Hepatocyte (in vitro differentiated cells): ENCODE results near the gene DOCK2. TPM values are rescaled to one million over a fixed set of nuclear protein-coding genes. Genes with fewer than 3 reads are reported as not detected.

Experiments used
- DNase-seq: peaks from one replicate; pipeline ENCODE4 v3.0.0-alpha.2; 2016; ENCODE audit warnings: low spot score
- H2AFZ ChIP-seq: fragments of 200-600 bp; sonication (generic); 2 replicates; pipeline ENCODE4 v1.6.0; 2016; ENCODE audit warnings: antibody characterized with exemption, mild to moderate bottlenecking
- H3K27ac ChIP-seq: fragments of 200-600 bp; sonication (generic); 2 replicates; pipeline ENCODE4 v1.5.1; 2016; ENCODE audit warnings: mild to moderate bottlenecking
- H3K27me3 ChIP-seq: fragments of 200-600 bp; sonication (generic); 2 replicates; pipeline ENCODE4 v1.6.1; 2016
- H3K36me3 ChIP-seq: fragments of 200-600 bp; sonication (generic); replicated peaks from 2 replicates; pipeline ENCODE4 v1.5.1; 2016; ENCODE audit warnings: low read depth; ENCODE audit not compliant: insufficient read depth
- H3K4me1 ChIP-seq: fragments of 200-600 bp; sonication (generic); 2 replicates; pipeline ENCODE4 v1.5.1; 2016; ENCODE audit warnings: mild to moderate bottlenecking, moderate library complexity; ENCODE audit not compliant: insufficient read depth
- H3K4me2 ChIP-seq: fragments of 200-600 bp; sonication (generic); 2 replicates; pipeline ENCODE4 v1.6.0; 2016
- H3K4me3 ChIP-seq: fragments of 200-600 bp; sonication (generic); 2 replicates; pipeline ENCODE4 v1.5.1; 2016; ENCODE audit warnings: mild to moderate bottlenecking
- H3K79me2 ChIP-seq: fragments of 200-600 bp; sonication (generic); 2 replicates; pipeline ENCODE4 v1.6.0; 2017; ENCODE audit warnings: mild to moderate bottlenecking
- H3K9me2 ChIP-seq: fragments of 200-600 bp; sonication (generic); replicated peaks from 2 replicates; pipeline ENCODE4 v1.6.0; 2017; ENCODE audit warnings: mild to moderate bottlenecking; ENCODE audit not compliant: insufficient read depth
- H3K9me3 ChIP-seq: fragments of 200-600 bp; sonication (generic); 2 replicates; pipeline ENCODE4 v1.5.1; 2016; ENCODE audit warnings: low read depth, mild to moderate bottlenecking
- H4K20me1 ChIP-seq: fragments of 200-600 bp; sonication (generic); 2 replicates; pipeline ENCODE4 v1.6.0; 2016; ENCODE audit warnings: mild to moderate bottlenecking; ENCODE audit not compliant: insufficient read depth, poor library complexity, severe bottlenecking
- CTCF ChIP-seq: fragments of 200-600 bp; sonication (generic); IDR thresholded peaks from 2 replicates; pipeline ENCODE4 v1.5.1; 2016; ENCODE audit warnings: antibody characterized with exemption, mild to moderate bottlenecking; ENCODE audit not compliant: poor library complexity
- EZH2 ChIP-seq: fragments of 200-600 bp; sonication (generic); IDR thresholded peaks from 2 replicates; pipeline ENCODE4 v1.6.1; 2016; ENCODE audit warnings: antibody characterized with exemption, mild to moderate bottlenecking, borderline replicate concordance
- EZH2phosphoT487 ChIP-seq: fragments of 200-600 bp; sonication (generic); IDR thresholded peaks from one replicate; pipeline ENCODE4 v1.6.1; 2018; ENCODE audit warnings: antibody characterized with exemption, mild to moderate bottlenecking, low read depth, moderate library complexity; ENCODE audit not compliant: unreplicated experiment, severe bottlenecking
- WGBS: methylation state at CpG from one replicate; pipeline ENCODE4 v1.1.6; 2016; ENCODE audit warnings: low lambda C conversion rate; ENCODE audit errors: missing lambda C conversion rate; 5-methylcytosine and 5-hydroxymethylcytosine counted together
- polyA plus RNA-seq: library from polyadenylated mRNA; unstranded; fragments of >200 nt; fragmentation: Nextera tagmentation; extraction: Ambion mirVana; gene quantifications from 2 replicates; pipeline ENCODE4 v1.2.1, GENCODE V29; 2016
- total RNA-seq: library from RNA; depleted of rRNA; stranded (reverse); fragments of >200 nt; gene quantifications from 2 replicates; pipeline ENCODE4 v1.2.3, GENCODE V29; 2014

Gene DOCK2
- total and polyA plus RNA-seq, 2 experiments from 2014 or later, result 0.60 TPM; not detected in 1

- DNase-seq, result no peak
- 67% methylated on average over 1 of the region's 1 CpG for WGBS
- no peaks in the 10 kb centered on the region for H3K27me3 ChIP-seq
- H3K4me3 ChIP-seq, result no peak overlapping the region
- H3K9me3 ChIP-seq, result no peaks in the 10 kb centered on the region
- no peaks in the 10 kb centered on the region for H3K36me3 ChIP-seq
- H4K20me1 ChIP-seq, result no peaks in the 10 kb centered on the region
- no peak overlapping the region for H3K4me2 ChIP-seq
- H3K4me1 ChIP-seq, result no peaks in the 10 kb centered on the region
- no peak overlapping the region for H3K27ac ChIP-seq
- no peaks in the 10 kb centered on the region for H3K79me2 ChIP-seq
- no peak for TF ChIP-seq EZH2phosphoT487
- TF ChIP-seq EZH2, result no peak
- no peak for TF ChIP-seq CTCF
- no peaks in the 10 kb centered on the region for H3K9me2 ChIP-seq
- H2AFZ ChIP-seq, result no peak overlapping the region
These were observed 131.3 kb downstream of the DOCK2 start for GRCh38 chr5:169768416-169768815.

- Histone ChIP-seq H3K9me3 (no peaks in the 10 kb centered on the region), H4K20me1 (no peaks in the 10 kb centered on the region), H3K4me3 (no peak overlapping the region), H3K4me1 (no peaks in the 10 kb centered on the region), H3K9me2 (no peaks in the 10 kb centered on the region), H3K36me3 (no peaks in the 10 kb centered on the region), H2AFZ (no peak overlapping the region), H3K79me2 (no peaks in the 10 kb centered on the region), H3K27ac (no peak overlapping the region), H3K4me2 (no peak overlapping the region), H3K27me3 (no peaks in the 10 kb centered on the region)
- DNase-seq, result no peak
- WGBS, result 83% methylated on average over 1 of the region's 1 CpG
- TF ChIP-seq EZH2 (no peak), CTCF (no peak), EZH2phosphoT487 (no peak)
These were observed 133.0 kb downstream of the DOCK2 start for GRCh38 chr5:169770109-169770508.

GRCh38 chr5:169772256-169772655 is 135.2 kb downstream of the DOCK2 start:
- H2AFZ ChIP-seq, result no peak overlapping the region
- no peak overlapping the region for H3K4me2 ChIP-seq
- no peaks in the 10 kb centered on the region for H3K9me2 ChIP-seq
- no peaks in the 10 kb centered on the region for H3K27me3 ChIP-seq
- no peaks in the 10 kb centered on the region for H3K9me3 ChIP-seq
- H3K27ac ChIP-seq, result no peak overlapping the region
- H3K79me2 ChIP-seq, result no peaks in the 10 kb centered on the region
- no peaks in the 10 kb centered on the region for H3K36me3 ChIP-seq
- TF ChIP-seq EZH2phosphoT487, result no peak
- TF ChIP-seq CTCF, result no peak
- TF ChIP-seq EZH2, result no peak
- no peak for DNase-seq
- no peaks in the 10 kb centered on the region for H3K4me1 ChIP-seq
- no peaks in the 10 kb centered on the region for H4K20me1 ChIP-seq
- no peak overlapping the region for H3K4me3 ChIP-seq
- WGBS, result 84% methylated on average over 2 of the region's 2 CpGs

GRCh38 chr5:169772688-169773087 is 135.6 kb downstream of the DOCK2 start:
- no peak for DNase-seq
- Histone ChIP-seq H3K27ac (no peak overlapping the region), H2AFZ (no peak overlapping the region), H3K4me1 (no peaks in the 10 kb centered on the region), H3K4me2 (no peak overlapping the region), H3K27me3 (no peaks in the 10 kb centered on the region), H3K9me3 (no peaks in the 10 kb centered on the region), H4K20me1 (no peaks in the 10 kb centered on the region), H3K79me2 (no peaks in the 10 kb centered on the region), H3K9me2 (no peaks in the 10 kb centered on the region), H3K36me3 (no peaks in the 10 kb centered on the region), H3K4me3 (no peak overlapping the region)
- WGBS, result 68% methylated on average over 6 of the region's 6 CpGs
- TF ChIP-seq CTCF, result no peak
- TF ChIP-seq EZH2phosphoT487, result no peak
- no peak for TF ChIP-seq EZH2
